K562 (cell line): Measurements from ENCODE around the gene PPP1R16B. TPM values are rescaled to one million over a fixed set of nuclear protein-coding genes. Genes with fewer than 3 reads are reported as not detected.

Experiments used
- ATAC-seq: fragments of 200-7000 bp; cut with Tn5 transposase; 3 replicates; pipeline ENCODE4 v1.9.1; 2020; ENCODE audit warnings: moderate library complexity
- BruUV-seq: library from RNA; stranded (reverse); fragments of 400-500 nt; replicated peaks from 2 replicates; lab custom pipeline; 2021; lab: Mats Ljungman, UMichigan
- CTCF ChIA-PET: fragments of 300-600 bp; formaldehyde crosslinking; extraction: SDS; loops from one replicate; lab custom pipeline; 2021; ENCODE audit warnings: low intra/inter-chr PET ratio; lab: Yijun Ruan, JAX
- POLR2A ChIA-PET: fragments of 300-600, 350-650 bp; sonication (Branson Sonifier 250); formaldehyde crosslinking; extraction: SDS; loops from one replicate; lab custom pipeline; 2021; ENCODE audit warnings: antibody characterized with exemption, inconsistent platforms; lab: Yijun Ruan, JAX
- DNase-seq, 4 experiments: peaks; one replicate each; pipeline versions ENCODE4 v3.0.0 to v3.0.0-alpha.2; 2011 to 2018; ENCODE audit warnings: low spot score in 3 of 4, mixed read lengths in 3 of 4; ENCODE audit errors: extremely low read depth in 1 of 4
- FAIRE-seq: peaks from 2 replicates; lab custom pipeline; 2011; peaks lifted over from hg19 to GRCh38; lab: Jason Lieb, UNC
- H2AFZ ChIP-seq: 2 replicates; pipeline ENCODE4 v1.6.0; 2011; ENCODE audit warnings: low read depth, low read length, control low read depth, inconsistent platforms
- H3K27ac ChIP-seq: fragments of 200-600 bp; 3 replicates; pipeline ENCODE4 v1.8.0; 2011; ENCODE audit warnings: low read depth, mild to moderate bottlenecking, control low read depth, inconsistent platforms, low read length, moderate library complexity, mixed read lengths; ENCODE audit errors: extremely low read depth
- H3K27me3 ChIP-seq, 2 experiments: fragments of 300-600 bp in 1 of 2; 2 replicates in 1 of 2; 3 replicates in 1 of 2; pipeline versions ENCODE4 v1.6.0 to v1.8.0; 2011; ENCODE audit warnings: inconsistent platforms in 2 of 2, low read length in 2 of 2, mild to moderate bottlenecking in 1 of 2, mixed read lengths in 1 of 2, moderate library complexity in 1 of 2; ENCODE audit not compliant: control insufficient read depth in 2 of 2, insufficient read depth in 2 of 2
- H3K36me3 ChIP-seq: fragments of 300-600 bp; 3 replicates; pipeline ENCODE4 v1.8.0; 2011; ENCODE audit warnings: mild to moderate bottlenecking, low read length, inconsistent platforms; ENCODE audit not compliant: control insufficient read depth, insufficient read depth
- H3K4me1 ChIP-seq, 2 experiments: fragments of 200-600 bp in 1 of 2; replicated peaks in 1 of 2; 2 replicates in 1 of 2; 3 replicates in 1 of 2; pipeline versions ENCODE4 v1.5.1 to v1.8.0; 2011; ENCODE audit warnings: inconsistent platforms in 2 of 2, low read length in 2 of 2, mild to moderate bottlenecking in 1 of 2, mixed read lengths in 1 of 2, moderate library complexity in 1 of 2; ENCODE audit not compliant: control insufficient read depth in 2 of 2, insufficient read depth in 2 of 2
- H3K4me2 ChIP-seq: 2 replicates; pipeline ENCODE4 v1.6.1; 2011; ENCODE audit warnings: low read length, control low read depth, inconsistent platforms, mixed read lengths; ENCODE audit not compliant: insufficient read depth
- H3K4me3 ChIP-seq: fragments of 200-600 bp; sonication (generic), shearing (Covaris generic); 2 replicates; pipeline ENCODE4 v1.5.1; 2016; ENCODE audit warnings: control low read depth, inconsistent platforms
- H3K79me2 ChIP-seq: fragments of 200-600 bp; 3 replicates; pipeline ENCODE4 v1.8.0; 2011; ENCODE audit warnings: low read length, inconsistent platforms; ENCODE audit not compliant: control insufficient read depth, insufficient read depth
- H3K9ac ChIP-seq, 2 experiments: 2 replicates each; pipeline versions ENCODE4 v1.6.0 to v1.6.1; 2011; ENCODE audit warnings: low read depth in 2 of 2, low read length in 2 of 2, control low read depth in 1 of 2, inconsistent platforms in 1 of 2, mild to moderate bottlenecking in 1 of 2, mixed read lengths in 1 of 2; ENCODE audit not compliant: insufficient read depth in 1 of 2
- H3K9me1 ChIP-seq: one replicate; pipeline ENCODE4 v1.6.0; 2011; ENCODE audit warnings: inconsistent platforms, mild to moderate bottlenecking, low read length, moderate library complexity; ENCODE audit not compliant: control insufficient read depth, insufficient read depth
- H3K9me3 ChIP-seq: replicated peaks from 2 replicates; pipeline ENCODE4 v1.5.1; 2011; ENCODE audit warnings: low read depth, low read length, inconsistent platforms; ENCODE audit not compliant: control insufficient read depth, insufficient read depth
- H4K20me1 ChIP-seq: replicated peaks from 2 replicates; pipeline ENCODE4 v1.6.1; 2011; ENCODE audit warnings: low read length, inconsistent platforms, mixed read lengths; ENCODE audit not compliant: control insufficient read depth, insufficient read depth
- CBX8 ChIP-seq: fragments of 200-600 bp; sonication (generic); IDR thresholded peaks from 2 replicates; pipeline ENCODE4 v1.6.1; 2012; ENCODE audit warnings: borderline replicate concordance, mixed run types, low read depth, mild to moderate bottlenecking, moderate library complexity, mixed read lengths, low read length, control low read depth, inconsistent platforms; ENCODE audit not compliant: poor library complexity, severe bottlenecking; ENCODE audit errors: extremely low read depth
- CHD1 ChIP-seq: fragments of 200-600 bp; sonication (generic); IDR thresholded peaks from one replicate; pipeline ENCODE4 v1.6.1; 2012; ENCODE audit warnings: mild to moderate bottlenecking, moderate library complexity, low read length, inconsistent platforms
- GATAD2B ChIP-seq: fragments of 450-650 bp; IDR thresholded peaks from 2 replicates; pipeline ENCODE4 v1.6.1; 2017; ENCODE audit warnings: mild to moderate bottlenecking, borderline replicate concordance
- HDGF ChIP-seq: fragments of 450-650 bp; IDR thresholded peaks from 2 replicates; pipeline ENCODE4 v1.6.1; 2016
- MCM2 ChIP-seq: fragments of 450-650 bp; IDR thresholded peaks from 2 replicates; pipeline ENCODE4 v1.6.1; 2017; ENCODE audit warnings: low read depth, mild to moderate bottlenecking
- MIER1 ChIP-seq: fragments of 450-650 bp; IDR thresholded peaks from 2 replicates; pipeline ENCODE4 v1.6.1; 2016; ENCODE audit warnings: antibody characterized with exemption, mild to moderate bottlenecking, low read depth
- RBFOX2 ChIP-seq: fragments of 200-400 bp; formaldehyde crosslinking; IDR thresholded peaks from 2 replicates; pipeline ENCODE4 v1.6.1; 2017; ENCODE audit warnings: low read depth, mild to moderate bottlenecking, low read length, moderate library complexity
- SIN3B ChIP-seq: fragments of 450-650 bp; IDR thresholded peaks from 2 replicates; pipeline ENCODE4 v1.6.1; 2017; ENCODE audit warnings: low read depth, mild to moderate bottlenecking, moderate library complexity
- TCFL5 ChIP-seq: fragments of 250-450 bp; sonication (Bioruptor Pico); conservative IDR thresholded peaks from 2 replicates; pipeline ENCODE4 v1.6.1; 2021; ENCODE audit warnings: mild to moderate bottlenecking, moderate library complexity, matching md5 sums
- ZBTB7A ChIP-seq: IDR thresholded peaks from 2 replicates; pipeline ENCODE4 v1.6.1; 2011; ENCODE audit warnings: low read depth, mild to moderate bottlenecking, low read length, moderate library complexity, borderline replicate concordance; ENCODE audit not compliant: control insufficient read depth
- ZMIZ1 ChIP-seq, 2 experiments: fragments of 150-350 bp in 1 of 2; IDR thresholded peaks; 2 replicates each; pipeline ENCODE4 v1.6.1; 2012 to 2016; ENCODE audit warnings: low read depth in 2 of 2, low read length in 2 of 2, mild to moderate bottlenecking in 1 of 2, moderate library complexity in 1 of 2
- ZNF586 ChIP-seq: fragments of 450-650 bp; formaldehyde crosslinking; conservative IDR thresholded peaks from 2 replicates; pipeline ENCODE4 v1.4.0; 2020; ENCODE audit warnings: mild to moderate bottlenecking, moderate library complexity
- ZNF764 ChIP-seq: fragments of 250-450 bp; sonication (Bioruptor Pico); IDR thresholded peaks from 2 replicates; pipeline ENCODE4 v1.4.0; 2020; ENCODE audit warnings: low read depth, mild to moderate bottlenecking, moderate library complexity
- WGBS: fragments of 100-300 bp; shearing (Covaris generic); methylation state at CpG from one replicate; pipeline ENCODE4 v1.1.6; 2016; ENCODE audit warnings: low coverage, mixed read lengths; ENCODE audit not compliant: insufficient coverage; ENCODE audit errors: missing lambda C conversion rate; 5-methylcytosine and 5-hydroxymethylcytosine counted together
- in situ Hi-C: fragments of 300-500 bp; cut with MboI; formaldehyde crosslinking; loops from 4 replicates; pipeline ENCODE4 v1.15.0; 2018; ENCODE audit warnings: inconsistent platforms, mixed read lengths
- intact Hi-C: fragments of 100-400 bp; cut with micrococcal nuclease; formaldehyde crosslinking; loops from 2 replicates; pipeline ENCODE4 v1.14.2; 2022
- polyA plus RNA-seq, 8 experiments: library from polyadenylated mRNA; depleted of rRNA in 4 of 8; stranded (reverse) in 5 of 8; unstranded in 3 of 8; fragments of >200 nt; fragmentation: Nextera tagmentation in 2 of 8; fragmentation: Illumina TruSeq in 1 of 8; extraction: Ambion mirVana in 2 of 8; extraction: Trizol in 1 of 8; gene quantifications; 2 replicates each; pipeline versions ENCODE4 v1.2.1 to v1.2.3, GENCODE V29; 2011 to 2014; ENCODE audit warnings: inconsistent platforms in 1 of 8, missing spikeins in 1 of 8
- total RNA-seq, 7 experiments: library from RNA; depleted of rRNA in 6 of 7; stranded (reverse); fragments of >200 nt in 6 of 7; fragmentation: Illumina TruSeq in 2 of 7; extraction: Trizol in 2 of 7; gene quantifications; 2 replicates each; pipeline versions ENCODE4 v1.2.1 to v1.2.3, GENCODE V29; 2011 to 2021; ENCODE audit warnings: low replicate concordance in 1 of 7
- TF ChIP-seq, protein P1 (sequence below): sonication (generic); formaldehyde crosslinking; IDR thresholded peaks from 2 replicates; pipeline ENCODE4 v1.8.0; 2022; ENCODE audit warnings: mild to moderate bottlenecking, missing genetic modification reagents

The PPP1R16B gene
- total and polyA plus RNA-seq, 9 of the 15 experiments (the other 6 are each of a cell fraction or from before 2014, with no cell fraction given) = 1.5 to 11.5 (median 6.8) TPM

- 0% methylated on average over 1 of the region's 3 CpGs for WGBS
- Histone ChIP-seq H3K4me3 (no peak overlapping the region), H3K27ac (no peak overlapping the region), H3K9ac (no peak overlapping the region), H4K20me1 (peaks cover 24% of the 10 kb centered on the region), H3K36me3 (no peaks in the 10 kb centered on the region), H3K27me3 (peaks cover 5 to 15% of the 10 kb centered on the region in 2 experiments; a peak in 4 of 5 replicates), H3K9me3 (no peaks in the 10 kb centered on the region), H3K4me2 (no peak overlapping the region), H2AFZ (no peak overlapping the region), H3K79me2 (no peaks in the 10 kb centered on the region), H3K9me1 (no peaks in the 10 kb centered on the region), H3K4me1 (peaks cover 11 to 17% of the 10 kb centered on the region in 2 experiments; a peak in 4 of 5 replicates)
- TF ChIP-seq CBX8 = no peak
- TF ChIP-seq, protein P1, sequence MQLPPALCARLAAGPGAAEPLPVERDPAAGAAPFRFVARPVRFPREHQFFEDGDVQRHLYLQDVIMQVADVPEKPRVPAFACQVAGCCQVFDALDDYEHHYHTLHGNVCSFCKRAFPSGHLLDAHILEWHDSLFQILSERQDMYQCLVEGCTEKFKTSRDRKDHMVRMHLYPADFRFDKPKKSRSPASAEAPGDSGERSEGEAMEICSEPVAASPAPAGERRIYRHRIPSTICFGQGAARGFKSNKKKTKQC = no peak
- no peak for TF ChIP-seq MIER1
- no peak for TF ChIP-seq ZMIZ1 (IDR thresholded peaks at IDR 0.05; ENCODE audit: low read depth in 2 of 2, low read length in 2 of 2)
- no peak for TF ChIP-seq TCFL5
- no peak for TF ChIP-seq RBFOX2
- TF ChIP-seq HDGF = no peak
- no peak for TF ChIP-seq GATAD2B
- no peak for TF ChIP-seq ZNF586 (CRISPR knock-in tag)
- no peak for TF ChIP-seq CHD1
- no peak for TF ChIP-seq SIN3B
- TF ChIP-seq ZNF764 = no peak
- TF ChIP-seq MCM2 = no peak
- no peak for TF ChIP-seq ZBTB7A
- no TSS peak for BruUV-seq
- in situ Hi-C loops = no loop called here
- ChIA-PET CTCF (no interaction called here), POLR2A (interaction anchor here (0.6 to 1.4 kb wide), 2 partner anchors 10 to 828 kb away, joined by 4 read pairs; no protein-coding TSS in a partner anchor)
- DNase-seq (no peak), FAIRE-seq (no peak), ATAC-seq (no peak)
- intact Hi-C loops = no loop called here
Measured at GRCh38 chr20:38871560-38871953, 66.1 kb downstream of the PPP1R16B start.
